GM18505 (cell line): ENCODE data around the gene CELF2.

Experiments used
- ATAC-seq: cut with Tn5 transposase; IDR thresholded peaks from one replicate; pipeline ENCODE4 v1.9.1; 2021; ENCODE audit not compliant: unreplicated experiment
- POLR2A ChIP-seq: IDR thresholded peaks from 4 replicates; pipeline ENCODE4 v1.6.1; 2011; ENCODE audit warnings: borderline replicate concordance; ENCODE audit not compliant: insufficient read depth, insufficient read length; ENCODE audit errors: extremely low read depth

Gene CELF2

GRCh38 chr10:11043446-11044127 lies 25.9 kb downstream of the CELF2 start:
- no peak for TF ChIP-seq POLR2A
- no peak for ATAC-seq

DNA sequence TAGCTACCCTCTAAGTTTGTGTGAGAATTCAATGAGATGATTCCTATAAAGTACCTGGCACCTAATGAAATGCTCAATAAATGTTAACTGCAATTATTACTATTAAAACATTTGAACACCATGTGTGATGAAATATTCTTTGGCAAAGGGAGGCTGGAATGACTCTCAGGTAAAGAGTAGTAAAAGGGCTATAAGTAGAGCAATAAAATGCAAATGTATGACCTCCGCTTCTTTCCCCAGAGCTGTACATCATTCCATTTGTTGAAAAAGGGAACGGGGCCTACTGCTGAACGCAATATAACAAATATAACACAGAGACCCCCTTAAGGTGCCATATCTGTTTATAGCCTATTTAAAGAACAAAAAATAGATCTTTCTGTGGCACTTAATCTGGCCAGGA lies 27.8 kb downstream of the CELF2 start:
- TF ChIP-seq POLR2A: no peak
- ATAC-seq: no peak

DNA sequence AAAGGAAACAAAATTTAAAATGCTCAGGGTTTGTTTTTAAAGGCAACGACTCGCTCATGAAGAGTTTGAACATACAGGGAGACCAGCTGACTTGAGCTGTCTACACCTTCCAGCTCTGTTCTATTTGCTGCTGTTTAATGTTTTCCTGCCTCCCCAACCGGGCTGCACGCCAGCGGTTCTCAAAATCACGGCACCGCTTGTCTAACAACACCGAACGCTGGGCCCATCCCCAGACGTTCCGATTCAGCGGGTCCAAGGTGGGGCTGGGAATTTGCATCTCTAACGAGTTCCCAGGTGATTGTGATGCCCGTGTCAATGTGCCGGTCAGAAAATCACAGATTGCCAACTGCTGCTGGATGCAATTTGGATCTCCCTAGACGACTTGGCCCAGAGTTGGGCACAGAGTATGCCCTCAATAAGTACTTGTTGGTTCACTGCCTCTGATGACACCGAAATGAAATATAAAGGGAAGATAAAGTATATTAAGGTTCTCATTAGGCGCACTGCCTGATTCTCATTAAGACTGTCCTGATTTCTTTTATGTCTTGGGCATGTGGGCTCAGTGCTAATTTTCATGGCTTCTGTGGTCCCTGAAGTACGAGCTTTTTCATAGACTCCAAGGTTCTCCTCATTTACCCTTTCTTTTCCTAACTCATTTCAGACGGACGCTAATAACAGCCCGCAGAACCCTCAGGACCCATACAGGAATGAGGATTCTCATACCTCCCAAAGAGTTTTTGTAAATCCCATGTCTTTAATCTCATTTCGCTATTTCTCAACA lies 28.5 kb downstream of the CELF2 start:
- ATAC-seq: no peak
- no peak for TF ChIP-seq POLR2A

DNA sequence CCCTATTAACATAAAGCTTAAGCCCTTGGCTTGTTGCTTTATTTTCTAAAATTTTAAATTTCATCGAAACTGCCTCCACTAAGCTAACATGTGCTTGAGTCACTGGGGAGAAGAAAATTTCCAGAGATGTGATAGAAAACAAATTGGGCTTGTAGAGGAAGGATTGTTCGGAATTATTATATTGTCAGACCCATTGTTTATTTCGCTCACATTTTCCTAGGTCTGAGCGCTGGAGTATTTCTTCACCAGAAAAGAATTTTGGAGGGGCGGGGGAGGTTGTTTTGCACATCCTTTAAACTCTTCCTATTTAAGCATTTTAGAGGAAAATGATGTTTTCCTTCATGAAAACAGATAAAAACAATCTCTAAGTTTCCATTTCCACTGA lies 29.1 kb downstream of the CELF2 start:
- no peak for TF ChIP-seq POLR2A
- no peak for ATAC-seq

DNA sequence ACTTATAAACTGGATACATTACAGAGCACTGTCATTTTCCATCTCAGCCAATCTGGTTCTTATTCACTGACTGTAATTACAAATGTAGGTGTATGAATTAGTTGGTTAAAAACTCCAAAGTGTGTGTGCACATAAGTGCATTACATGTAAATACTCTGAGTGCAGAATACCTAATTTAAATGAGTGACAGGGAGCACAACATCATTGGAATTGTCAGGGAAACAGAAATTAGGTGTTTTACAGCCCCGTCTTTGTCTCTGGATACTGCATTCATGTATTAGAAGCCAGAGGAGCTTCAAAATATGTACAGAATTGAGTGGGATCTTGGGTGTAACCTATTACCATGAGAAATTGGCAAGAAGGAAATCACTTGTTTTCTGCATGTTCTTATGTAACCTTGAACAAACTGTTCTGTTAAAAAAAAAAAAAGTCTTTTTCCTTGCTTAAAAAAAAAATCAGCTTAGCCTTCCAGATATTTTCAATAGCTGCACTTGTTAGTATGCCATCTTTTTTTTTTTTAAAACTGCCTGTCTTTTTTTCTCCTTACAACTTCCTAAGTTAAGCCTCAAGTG lies 31.1 kb downstream of the CELF2 start:
- no peak for TF ChIP-seq POLR2A
- no peak for ATAC-seq

DNA sequence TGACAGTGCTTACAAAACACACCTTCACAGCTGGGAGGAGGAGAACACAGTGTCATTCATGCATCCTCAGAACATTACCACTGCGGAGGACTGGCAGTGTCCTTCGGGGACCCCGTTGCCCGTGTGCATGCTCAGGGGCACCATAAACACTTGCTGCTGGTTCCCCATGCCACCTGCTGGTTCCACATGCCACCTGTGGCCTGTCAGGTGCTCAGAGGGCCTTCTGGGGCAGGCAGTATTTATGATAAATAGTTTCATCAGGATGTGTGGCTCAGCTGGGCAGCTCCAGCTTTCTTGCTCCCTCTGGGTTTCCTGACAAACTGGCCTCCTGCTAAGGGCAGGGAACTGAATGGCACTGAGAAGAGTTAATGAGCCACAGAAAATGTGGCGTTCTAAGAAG lies 32.1 kb downstream of the CELF2 start:
- no peak for TF ChIP-seq POLR2A
- no peak for ATAC-seq

- ATAC-seq: no peak
- TF ChIP-seq POLR2A: no peak
Observed at GRCh38 chr10:11050301-11051287, 32.9 kb downstream of the CELF2 start.

DNA sequence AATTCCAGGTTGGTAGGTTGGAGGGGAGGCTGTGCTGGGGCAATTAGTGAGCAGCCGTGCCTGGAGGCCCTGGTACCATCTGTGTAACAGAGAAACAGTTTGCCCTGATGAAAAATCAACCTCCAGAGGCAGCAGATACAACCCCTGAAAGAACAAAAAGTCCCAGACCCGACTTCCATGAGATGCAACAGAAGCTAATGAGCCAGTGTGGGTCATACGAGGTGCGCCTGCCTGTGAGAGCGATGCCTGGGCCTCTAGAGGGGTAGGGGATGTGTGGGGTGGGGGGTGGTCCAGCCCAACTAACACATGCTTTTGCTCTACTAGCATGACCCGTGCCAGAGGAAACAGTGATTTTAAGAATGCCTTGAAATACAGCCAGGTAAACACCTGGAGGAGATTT lies 39.3 kb downstream of the CELF2 start:
- no peak for ATAC-seq
- TF ChIP-seq POLR2A: no peak

DNA sequence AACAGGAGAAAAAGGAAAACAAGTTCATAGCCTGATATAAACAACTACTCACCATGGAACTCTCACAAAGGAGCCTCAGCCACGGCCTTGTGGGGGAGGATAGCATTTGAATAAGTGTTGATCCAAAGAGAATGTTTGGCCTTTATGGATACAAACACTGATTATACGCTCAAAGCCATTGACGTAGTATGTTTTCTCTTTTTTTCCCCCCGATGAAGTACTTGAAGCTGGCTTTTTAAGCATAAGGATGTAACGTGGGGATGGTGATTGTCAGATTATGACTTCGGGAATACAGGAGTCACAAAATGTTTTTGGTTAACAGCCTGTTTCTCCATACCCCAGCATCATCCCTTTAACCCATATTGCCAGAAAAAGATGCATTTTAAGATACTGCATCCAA lies 39.8 kb downstream of the CELF2 start:
- ATAC-seq: no peak

GRCh38 chr10:11057994-11058393 lies 40.3 kb downstream of the CELF2 start:
- TF ChIP-seq POLR2A: no peak
- ATAC-seq: no peak

More for the DNA sequence above, 39.8 kb downstream of the CELF2 start:
- TF ChIP-seq POLR2A: no peak

GRCh38 chr10:11058965-11059364 lies 41.3 kb downstream of the CELF2 start:
- ATAC-seq: no peak
- no peak for TF ChIP-seq POLR2A

- ATAC-seq: no peak
- TF ChIP-seq POLR2A: no peak
Observed at GRCh38 chr10:11063856-11064255, 46.2 kb downstream of the CELF2 start.

DNA sequence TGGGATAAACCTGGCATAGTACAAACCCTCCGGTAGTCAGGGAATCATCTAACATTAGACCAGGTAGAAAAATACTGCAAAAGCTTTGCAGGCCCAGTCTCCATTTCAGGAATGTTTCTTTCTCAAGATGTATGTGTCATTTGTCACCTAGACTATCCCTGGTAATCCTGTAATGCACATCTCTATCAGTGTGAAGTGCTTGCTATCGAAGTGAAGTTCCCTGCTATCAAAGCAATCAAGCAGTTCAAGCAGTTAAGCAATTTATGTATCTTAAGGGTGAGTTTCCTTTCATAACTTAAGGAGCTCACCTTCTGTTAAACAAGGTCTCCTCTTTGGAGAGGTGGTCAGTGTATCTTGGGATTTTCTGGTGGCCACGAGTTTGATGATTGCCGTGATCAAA lies 47.2 kb downstream of the CELF2 start:
- no peak for ATAC-seq
- no peak for TF ChIP-seq POLR2A
